GM23338 (cell line): Measurements from ENCODE around the gene S100Z. TPM values are rescaled to one million over a fixed set of nuclear protein-coding genes. Genes with fewer than 3 reads are reported as not detected.

ENCODE experiments used
- ATAC-seq: fragments of 200-7000 bp; cut with Tn5 transposase; 3 replicates; pipeline ENCODE4 v1.9.1; 2020
- DNase-seq: peaks from one replicate; pipeline ENCODE4 v3.0.0-alpha.2; 2015; ENCODE audit warnings: low spot score
- H2AFZ ChIP-seq: fragments of 200-600 bp; sonication (generic); 2 replicates; pipeline ENCODE4 v1.8.0; 2016; ENCODE audit warnings: antibody characterized with exemption, mild to moderate bottlenecking, moderate library complexity
- H3F3A ChIP-seq: fragments of 200-600 bp; sonication (generic); replicated peaks from 2 replicates; pipeline ENCODE4 v1.8.0; 2017; ENCODE audit warnings: antibody characterized with exemption, mixed run types, low read depth
- H3K27ac ChIP-seq: fragments of 200-600 bp; sonication (generic); 2 replicates; pipeline ENCODE4 v1.6.1; 2016; ENCODE audit warnings: low read depth
- H3K27me3 ChIP-seq: fragments of 200-600 bp; sonication (generic); 2 replicates; pipeline ENCODE4 v1.8.0; 2016; ENCODE audit warnings: mild to moderate bottlenecking, mixed run types, moderate library complexity; ENCODE audit not compliant: insufficient read depth
- H3K36me3 ChIP-seq: fragments of 200-600 bp; sonication (generic); 2 replicates; pipeline ENCODE4 v1.8.0; 2016; ENCODE audit warnings: mild to moderate bottlenecking; ENCODE audit not compliant: insufficient read depth
- H3K4me1 ChIP-seq: fragments of 200-600 bp; sonication (generic); 2 replicates; pipeline ENCODE4 v1.8.0; 2016; ENCODE audit warnings: mild to moderate bottlenecking, moderate library complexity; ENCODE audit not compliant: insufficient read depth
- H3K4me2 ChIP-seq: fragments of 200-600 bp; sonication (generic); 2 replicates; pipeline ENCODE4 v1.7.1; 2017; ENCODE audit warnings: mixed run types
- H3K4me3 ChIP-seq: fragments of 200-600 bp; sonication (generic); 2 replicates; pipeline ENCODE4 v1.6.1; 2016; ENCODE audit warnings: mixed run types
- H3K79me2 ChIP-seq: fragments of 200-600 bp; sonication (generic); replicated peaks from 2 replicates; pipeline ENCODE4 v1.8.0; 2017; ENCODE audit warnings: mild to moderate bottlenecking; ENCODE audit not compliant: insufficient read depth
- H3K9me2 ChIP-seq: fragments of 200-600 bp; sonication (generic); 2 replicates; pipeline ENCODE4 v1.8.0; 2017; ENCODE audit not compliant: insufficient read depth
- H4K20me1 ChIP-seq: fragments of 200-600 bp; sonication (generic); replicated peaks from 2 replicates; pipeline ENCODE4 v1.8.0; 2017; ENCODE audit warnings: mild to moderate bottlenecking; ENCODE audit not compliant: insufficient read depth
- H3K27ac Mint-ChIP-seq: 2 replicates; pipeline ENCODE4 v1.8.0; 2020; ENCODE audit warnings: inconsistent platforms, mild to moderate bottlenecking, moderate library complexity, mixed read lengths
- H3K27me3 Mint-ChIP-seq: 3 replicates; pipeline ENCODE4 v1.8.0; 2022; ENCODE audit warnings: low read depth, mild to moderate bottlenecking, moderate library complexity, mixed read lengths, inconsistent platforms; ENCODE audit not compliant: insufficient read depth, poor library complexity
- H3K36me3 Mint-ChIP-seq: 3 replicates; pipeline ENCODE4 v1.8.0; 2021; ENCODE audit warnings: low read depth, mild to moderate bottlenecking, inconsistent platforms, moderate library complexity, mixed read lengths
- H3K4me1 Mint-ChIP-seq: 3 replicates; pipeline ENCODE4 v1.8.0; 2020; ENCODE audit warnings: mild to moderate bottlenecking, inconsistent platforms, mixed read lengths
- H3K4me3 Mint-ChIP-seq: 3 replicates; pipeline ENCODE4 v1.8.0; 2021; ENCODE audit warnings: moderate library complexity, mild to moderate bottlenecking, inconsistent platforms, mixed read lengths
- H3K9me3 Mint-ChIP-seq: 3 replicates; pipeline ENCODE4 v1.8.0; 2020; ENCODE audit warnings: moderate library complexity, mild to moderate bottlenecking, inconsistent platforms, mixed read lengths
- CREB1 ChIP-seq: fragments of 250-450 bp; sonication (Bioruptor Pico); IDR thresholded peaks from 2 replicates; pipeline ENCODE4 v1.5.0; 2020; ENCODE audit warnings: low read depth, mild to moderate bottlenecking, moderate library complexity
- CTCF ChIP-seq, 2 experiments: fragments of 200-600 bp in 1 of 2; sonication (generic) in 1 of 2; conservative IDR thresholded peaks; 2 replicates each; pipeline versions ENCODE4 v1.5.1 to v1.6.1; 2016 to 2017; ENCODE audit warnings: antibody characterized with exemption in 2 of 2, low read depth in 2 of 2, mild to moderate bottlenecking in 2 of 2, moderate library complexity in 1 of 2
- ETS1 ChIP-seq: IDR thresholded peaks from 2 replicates; pipeline ENCODE4 v1.6.1; 2016; ENCODE audit warnings: antibody characterized with exemption
- EZH2 ChIP-seq: fragments of 200-600 bp; sonication (generic); IDR thresholded peaks from one replicate; pipeline ENCODE4 v1.8.0; 2017; ENCODE audit warnings: antibody characterized with exemption, mild to moderate bottlenecking, low read depth; ENCODE audit not compliant: unreplicated experiment
- EZH2phosphoT487 ChIP-seq: fragments of 200-600 bp; sonication (generic); IDR thresholded peaks from one replicate; pipeline ENCODE4 v1.8.1; 2018; ENCODE audit warnings: antibody characterized with exemption; ENCODE audit not compliant: unreplicated experiment
- JUNB ChIP-seq: IDR thresholded peaks from one replicate; pipeline ENCODE4 v1.6.1; 2016; ENCODE audit warnings: antibody characterized with exemption; ENCODE audit not compliant: unreplicated experiment
- NANOG ChIP-seq: IDR thresholded peaks from 2 replicates; pipeline ENCODE4 v1.6.1; 2016; ENCODE audit warnings: antibody characterized with exemption, borderline replicate concordance
- POLR2AphosphoS5 ChIP-seq: IDR thresholded peaks from 2 replicates; pipeline ENCODE4 v1.6.1; 2016; ENCODE audit warnings: antibody characterized with exemption, low read depth
- REST ChIP-seq: IDR thresholded peaks from one replicate; pipeline ENCODE4 v1.6.1; 2018; ENCODE audit warnings: antibody characterized with exemption; ENCODE audit not compliant: unreplicated experiment
- polyA plus RNA-seq: library from polyadenylated mRNA; unstranded; fragments of >200 nt; fragmentation: Nextera tagmentation; extraction: Ambion mirVana; gene quantifications from 2 replicates; pipeline ENCODE4 v1.2.1, GENCODE V29; 2016
- total RNA-seq: library from RNA; depleted of rRNA; stranded (reverse); fragments of >200 nt; shearing (Covaris generic); gene quantifications from 2 replicates; pipeline ENCODE4 v1.2.3, GENCODE V29; 2014

The S100Z gene
- total and polyA plus RNA-seq, 2 experiments from 2014 or later, result not detected

GRCh38 chr5:76841361-76841760, 8.5 kb upstream of the S100Z start:
- Mint-ChIP-seq H3K4me1 (peaks cover 9% of the 10 kb centered on the region; the same call in 2 of the 3 replicates), H3K9me3 (peaks cover 15% of the 10 kb centered on the region), H3K27ac (no peak overlapping the region), H3K36me3 (peaks cover 7% of the 10 kb centered on the region; the same call in 2 of the 3 replicates), H3K4me3 (no peak overlapping the region), H3K27me3 (peaks cover 2% of the 10 kb centered on the region)
- no peaks in the 10 kb centered on the region for H3K4me1 ChIP-seq
- ATAC-seq (no peak), DNase-seq (no peak)
- H2AFZ ChIP-seq, result no peak overlapping the region
- no peaks in the 10 kb centered on the region for H3K27me3 ChIP-seq
- no peaks in the 10 kb centered on the region for H3K9me2 ChIP-seq
- H3F3A ChIP-seq, result no peaks in the 10 kb centered on the region
- H3K27ac ChIP-seq, result no peak overlapping the region
- no peak overlapping the region for H3K4me2 ChIP-seq
- H4K20me1 ChIP-seq, result no peaks in the 10 kb centered on the region
- no peak for TF ChIP-seq EZH2
- TF ChIP-seq CREB1 (CRISPR knock-in tag), result no peak
- no peaks in the 10 kb centered on the region for H3K36me3 ChIP-seq
- H3K79me2 ChIP-seq, result no peaks in the 10 kb centered on the region
- no peak overlapping the region for H3K4me3 ChIP-seq

GRCh38 chr5:76845890-76846289, 3.9 kb upstream of the S100Z start:
- Mint-ChIP-seq H3K4me1 (peaks cover 3% of the 10 kb centered on the region; the same call in 2 of the 3 replicates), H3K4me3 (no peak overlapping the region), H3K27me3 (peaks cover 5% of the 10 kb centered on the region), H3K9me3 (peaks cover 18% of the 10 kb centered on the region), H3K27ac (no peak overlapping the region), H3K36me3 (peaks cover 4% of the 10 kb centered on the region; the same call in 2 of the 3 replicates)
- Histone ChIP-seq H3K79me2 (no peaks in the 10 kb centered on the region), H3K4me3 (no peak overlapping the region), H3K36me3 (no peaks in the 10 kb centered on the region), H3K27ac (no peak overlapping the region), H3K27me3 (no peaks in the 10 kb centered on the region), H2AFZ (no peak overlapping the region), H3F3A (no peaks in the 10 kb centered on the region), H3K4me2 (no peak overlapping the region), H3K9me2 (no peaks in the 10 kb centered on the region), H4K20me1 (no peaks in the 10 kb centered on the region), H3K4me1 (no peaks in the 10 kb centered on the region)
- ATAC-seq (no peak), DNase-seq (no peak)
- TF ChIP-seq REST (no peak), ETS1 (no peak), EZH2phosphoT487 (no peak), NANOG (no peak), JUNB (no peak), CTCF (conservative IDR thresholded peaks at IDR 0.05; ENCODE audit: low read depth in 2 of 2) (no peak), POLR2AphosphoS5 (no peak)
